Loucy (cell line): ENCODE results near the gene ZNF467.

Experiments
- CTCF ChIP-seq: fragments of 200-600 bp; sonication (generic); conservative IDR thresholded peaks from 2 replicates; pipeline ENCODE4 v1.5.1; 2014; ENCODE audit warnings: mild to moderate bottlenecking, antibody characterized with exemption, low read length
- EZH2phosphoT487 ChIP-seq: fragments of 200-600 bp; IDR thresholded peaks from 2 replicates; pipeline ENCODE4 v1.6.1; 2018; ENCODE audit warnings: antibody characterized with exemption, mild to moderate bottlenecking, moderate library complexity, borderline replicate concordance

- TF ChIP-seq CTCF (peak; percentile 57), EZH2phosphoT487 (no peak)
Measured at GRCh38 chr7:149787428-149788299, 14.3 kb upstream of the ZNF467 start.
